ENCODE data around the gene PALMD. TPM values are rescaled to one million over a fixed set of nuclear protein-coding genes. Genes with fewer than 3 reads are reported as not detected.

The PALMD gene
- total RNA-seq, 1 donor from 2014 or later: not detected

DNA sequence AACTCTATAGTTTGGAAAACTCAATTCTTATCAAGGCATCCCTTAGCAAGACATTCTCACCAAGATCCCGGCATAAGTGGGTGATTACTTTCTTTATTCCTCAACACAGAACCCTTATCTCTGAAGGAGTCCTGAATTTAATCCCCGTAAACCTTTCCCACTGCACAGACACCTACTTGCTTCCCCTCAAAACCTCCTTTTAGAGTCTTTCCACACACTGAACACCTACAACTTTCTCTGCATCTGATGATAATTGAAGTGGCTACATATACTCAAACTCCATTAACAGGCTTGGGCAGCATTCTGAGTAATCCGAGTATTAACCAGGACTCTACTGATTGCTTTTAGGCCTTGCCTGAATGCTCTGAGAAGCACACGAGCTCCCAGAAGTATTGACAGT is 23.5 kb downstream of the PALMD start:
- H3K27ac Mint-ChIP-seq: no peak overlapping the region
- no peaks in the 10 kb centered on the region for H3K36me3 Mint-ChIP-seq
- Histone ChIP-seq H3K4me1 (no peaks in the 10 kb centered on the region), H3K36me3 (no peaks in the 10 kb centered on the region), H3K4me3 (no peak overlapping the region), H3F3A (ENCODE audit: low read depth) (no peaks in the 10 kb centered on the region), H3K9ac (no peak overlapping the region), H2AFZ (replicated peaks) (no peak overlapping the region), H3K9me3 (ENCODE audit: low read depth) (no peaks in the 10 kb centered on the region), H4K20me1 (ENCODE audit: low read depth) (no peaks in the 10 kb centered on the region), H3K79me2 (ENCODE audit: low read depth) (no peaks in the 10 kb centered on the region), H3K27me3 (no peaks in the 10 kb centered on the region), H3K4me2 (no peak overlapping the region), H3K27ac (no peak overlapping the region)
- no peak overlapping the region for H3K4me3 Mint-ChIP-seq
- DNase-seq (ENCODE audit: low spot score): no peak
- H3K27me3 Mint-ChIP-seq (ENCODE audit: insufficient read depth, low read depth): peaks cover 2% of the 10 kb centered on the region
- no peak for TF ChIP-seq EZH2 (IDR thresholded peaks at IDR 0.05)
- TF ChIP-seq, protein P1, sequence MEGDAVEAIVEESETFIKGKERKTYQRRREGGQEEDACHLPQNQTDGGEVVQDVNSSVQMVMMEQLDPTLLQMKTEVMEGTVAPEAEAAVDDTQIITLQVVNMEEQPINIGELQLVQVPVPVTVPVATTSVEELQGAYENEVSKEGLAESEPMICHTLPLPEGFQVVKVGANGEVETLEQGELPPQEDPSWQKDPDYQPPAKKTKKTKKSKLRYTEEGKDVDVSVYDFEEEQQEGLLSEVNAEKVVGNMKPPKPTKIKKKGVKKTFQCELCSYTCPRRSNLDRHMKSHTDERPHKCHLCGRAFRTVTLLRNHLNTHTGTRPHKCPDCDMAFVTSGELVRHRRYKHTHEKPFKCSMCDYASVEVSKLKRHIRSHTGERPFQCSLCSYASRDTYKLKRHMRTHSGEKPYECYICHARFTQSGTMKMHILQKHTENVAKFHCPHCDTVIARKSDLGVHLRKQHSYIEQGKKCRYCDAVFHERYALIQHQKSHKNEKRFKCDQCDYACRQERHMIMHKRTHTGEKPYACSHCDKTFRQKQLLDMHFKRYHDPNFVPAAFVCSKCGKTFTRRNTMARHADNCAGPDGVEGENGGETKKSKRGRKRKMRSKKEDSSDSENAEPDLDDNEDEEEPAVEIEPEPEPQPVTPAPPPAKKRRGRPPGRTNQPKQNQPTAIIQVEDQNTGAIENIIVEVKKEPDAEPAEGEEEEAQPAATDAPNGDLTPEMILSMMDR (IDR thresholded peaks at IDR 0.05): no peak
- no peak for TF ChIP-seq EZH2phosphoT487 (IDR thresholded peaks at IDR 0.05)
- H3K4me1 Mint-ChIP-seq: peaks cover 30% of the 10 kb centered on the region
- H3K9me3 Mint-ChIP-seq: no peaks in the 10 kb centered on the region

DNA sequence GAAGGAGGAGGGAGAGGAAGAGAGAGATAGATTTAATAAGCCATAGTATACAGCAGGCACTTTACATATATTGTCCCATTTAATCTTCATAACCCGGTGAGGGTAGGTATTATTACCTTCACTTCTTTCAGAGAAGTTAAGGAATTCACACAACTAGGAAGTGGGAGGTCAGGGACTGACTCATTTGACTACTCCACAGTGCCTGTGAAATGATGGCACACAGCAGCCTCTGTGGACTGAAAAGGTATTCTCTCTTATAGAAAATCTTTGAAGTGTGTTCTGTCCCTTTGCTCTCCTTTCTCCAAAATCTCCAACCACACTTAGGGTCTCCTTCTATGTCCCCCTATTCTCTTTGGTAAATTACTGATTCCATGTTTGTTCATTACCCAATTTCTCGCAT is 23.9 kb downstream of the PALMD start:
- Mint-ChIP-seq H3K4me1 (peaks cover 34% of the 10 kb centered on the region), H3K4me3 (no peak overlapping the region), H3K9me3 (no peaks in the 10 kb centered on the region), H3K36me3 (no peaks in the 10 kb centered on the region), H3K27me3 (ENCODE audit: insufficient read depth, low read depth) (peaks cover 2% of the 10 kb centered on the region), H3K27ac (no peak overlapping the region)
- no peak overlapping the region for H3K4me3 ChIP-seq
- no peaks in the 10 kb centered on the region for H3K79me2 ChIP-seq (ENCODE audit: low read depth)
- TF ChIP-seq EZH2phosphoT487 (IDR thresholded peaks at IDR 0.05) (no peak), EZH2 (IDR thresholded peaks at IDR 0.05) (no peak)
- TF ChIP-seq, protein P1 (IDR thresholded peaks at IDR 0.05): no peak
- no peak overlapping the region for H3K4me2 ChIP-seq
- no peaks in the 10 kb centered on the region for H3K4me1 ChIP-seq
- H3K27ac ChIP-seq: no peak overlapping the region
- no peaks in the 10 kb centered on the region for H3F3A ChIP-seq (ENCODE audit: low read depth)
- H3K36me3 ChIP-seq: no peaks in the 10 kb centered on the region
- no peaks in the 10 kb centered on the region for H3K27me3 ChIP-seq
- H2AFZ ChIP-seq (replicated peaks): no peak overlapping the region
- H4K20me1 ChIP-seq (ENCODE audit: low read depth): no peaks in the 10 kb centered on the region
- no peak overlapping the region for H3K9ac ChIP-seq
- no peak for DNase-seq (ENCODE audit: low spot score)
- H3K9me3 ChIP-seq (ENCODE audit: low read depth): no peaks in the 10 kb centered on the region

GRCh38 chr1:99670583-99670982 is 24.7 kb downstream of the PALMD start:
- DNase-seq (ENCODE audit: low spot score): no peak
- H3K9me3 Mint-ChIP-seq: no peaks in the 10 kb centered on the region

More at GRCh38 chr1:99670583-99670982, 24.7 kb downstream of the PALMD start:
- no peak overlapping the region for H3K27ac ChIP-seq
- no peaks in the 10 kb centered on the region for H3K9me3 ChIP-seq (ENCODE audit: low read depth)
- H4K20me1 ChIP-seq (ENCODE audit: low read depth): no peaks in the 10 kb centered on the region
- no peak overlapping the region for H3K4me2 ChIP-seq
- no peaks in the 10 kb centered on the region for H3K79me2 ChIP-seq (ENCODE audit: low read depth)
- Mint-ChIP-seq H3K36me3 (no peaks in the 10 kb centered on the region), H3K27ac (no peak overlapping the region), H3K27me3 (ENCODE audit: insufficient read depth, low read depth) (peaks cover 2% of the 10 kb centered on the region), H3K4me1 (peaks cover 39% of the 10 kb centered on the region), H3K4me3 (no peak overlapping the region)
- H3K27me3 ChIP-seq: no peaks in the 10 kb centered on the region
- H3K36me3 ChIP-seq: no peaks in the 10 kb centered on the region
- no peak overlapping the region for H3K9ac ChIP-seq
- H2AFZ ChIP-seq (replicated peaks): no peak overlapping the region
- peaks cover 2% of the 10 kb centered on the region for H3K4me1 ChIP-seq
- no peak overlapping the region for H3K4me3 ChIP-seq
- TF ChIP-seq, protein P1 (IDR thresholded peaks at IDR 0.05): no peak
- no peak for TF ChIP-seq EZH2phosphoT487 (IDR thresholded peaks at IDR 0.05)
- no peak for TF ChIP-seq EZH2 (IDR thresholded peaks at IDR 0.05)
- no peaks in the 10 kb centered on the region for H3F3A ChIP-seq (ENCODE audit: low read depth)

Measured in neural progenitor cell (in vitro differentiated cells).